Tibial nerve (tissue), 4 donors: ENCODE measurements around the gene GGTA1.

ENCODE experiments used
- EP300 ChIP-seq, 2 donors: sonication (generic); formaldehyde crosslinking; IDR thresholded peaks; one replicate each; pipeline ENCODE4 v1.6.1; 2017; ENCODE audit warnings: antibody characterized with exemption in 2 of 2, mild to moderate bottlenecking in 1 of 2
- POLR2A ChIP-seq, 2 donors: fragments of 450-650 bp; IDR thresholded peaks; one replicate each; pipeline ENCODE4 v1.6.1; 2017; ENCODE audit warnings: antibody characterized with exemption in 2 of 2, mild to moderate bottlenecking in 2 of 2, moderate library complexity in 2 of 2
- TF ChIP-seq, protein P1 (sequence below), 5 experiments: fragments of 200-600 bp in 3 of 5; fragments of 450-650 bp in 2 of 5; sonication (generic) in 3 of 5; IDR thresholded peaks; one replicate each; pipeline ENCODE4 v1.5.1; 2016 to 2019; ENCODE audit warnings: antibody characterized with exemption in 5 of 5, mild to moderate bottlenecking in 3 of 5, moderate library complexity in 2 of 5

GRCh38 chr9:121411993-121412392 lies 87.7 kb downstream of the GGTA1 start:
- TF ChIP-seq, protein P1, sequence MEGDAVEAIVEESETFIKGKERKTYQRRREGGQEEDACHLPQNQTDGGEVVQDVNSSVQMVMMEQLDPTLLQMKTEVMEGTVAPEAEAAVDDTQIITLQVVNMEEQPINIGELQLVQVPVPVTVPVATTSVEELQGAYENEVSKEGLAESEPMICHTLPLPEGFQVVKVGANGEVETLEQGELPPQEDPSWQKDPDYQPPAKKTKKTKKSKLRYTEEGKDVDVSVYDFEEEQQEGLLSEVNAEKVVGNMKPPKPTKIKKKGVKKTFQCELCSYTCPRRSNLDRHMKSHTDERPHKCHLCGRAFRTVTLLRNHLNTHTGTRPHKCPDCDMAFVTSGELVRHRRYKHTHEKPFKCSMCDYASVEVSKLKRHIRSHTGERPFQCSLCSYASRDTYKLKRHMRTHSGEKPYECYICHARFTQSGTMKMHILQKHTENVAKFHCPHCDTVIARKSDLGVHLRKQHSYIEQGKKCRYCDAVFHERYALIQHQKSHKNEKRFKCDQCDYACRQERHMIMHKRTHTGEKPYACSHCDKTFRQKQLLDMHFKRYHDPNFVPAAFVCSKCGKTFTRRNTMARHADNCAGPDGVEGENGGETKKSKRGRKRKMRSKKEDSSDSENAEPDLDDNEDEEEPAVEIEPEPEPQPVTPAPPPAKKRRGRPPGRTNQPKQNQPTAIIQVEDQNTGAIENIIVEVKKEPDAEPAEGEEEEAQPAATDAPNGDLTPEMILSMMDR (IDR thresholded peaks at IDR 0.05), result no peak
- TF ChIP-seq POLR2A (IDR thresholded peaks at IDR 0.05), result no peak
- no peak for TF ChIP-seq EP300 (IDR thresholded peaks at IDR 0.05)
